ENCODE results near the gene TSPAN18.

GRCh38 chr11:44778195-44779100, 51.7 kb downstream of the TSPAN18 start:
- TF ChIP-seq POLR2A (IDR thresholded peaks at IDR 0.05; ENCODE audit: low read length) (no peak), GATA1 (IDR thresholded peaks at IDR 0.05; ENCODE audit: low read depth, low read length) (no peak)

Data from erythroblast (primary cell).